Right lobe of liver (tissue), 6 donors: ENCODE measurements around the gene ODAD2. TPM values are rescaled to one million over a fixed set of nuclear protein-coding genes. Genes with fewer than 3 reads are reported as not detected.

ENCODE experiments used
- ATAC-seq, 4 donors: fragments of 200-7000 bp; cut with Tn5 transposase; one replicate each; pipeline ENCODE4 v1.9.1; 2020; ENCODE audit warnings: mild to moderate bottlenecking in 4 of 4, moderate library complexity in 4 of 4
- DNase-seq, 3 donors: peaks; one replicate each; pipeline ENCODE4 v3.0.0-alpha.2; 2020
- H3K27ac ChIP-seq, 3 donors: fragments of 200-600 bp; one replicate each; pipeline ENCODE4 v1.8.0; 2022
- H3K27me3 ChIP-seq, 2 donors: fragments of 200-600 bp; one replicate each; pipeline ENCODE4 v1.8.0; 2022
- H3K36me3 ChIP-seq, 4 donors: fragments of 200-600 bp; sonication (generic) in 1 of 4; one replicate each; pipeline versions ENCODE4 v1.5.1 to v1.8.0; 2017 to 2022; ENCODE audit warnings: control low read depth in 1 of 4
- H3K4me1 ChIP-seq, 4 donors: fragments of 200-600 bp; sonication (generic) in 1 of 4; one replicate each; pipeline versions ENCODE4 v1.5.1 to v1.8.0; 2017 to 2022; ENCODE audit warnings: control low read depth in 1 of 4
- H3K4me3 ChIP-seq, 3 donors: fragments of 200-600 bp; one replicate each; pipeline ENCODE4 v1.8.0; 2022
- H3K9me3 ChIP-seq, 4 donors: fragments of 200-600 bp; sonication (generic) in 1 of 4; one replicate each; pipeline versions ENCODE4 v1.5.1 to v1.8.0; 2017 to 2022; ENCODE audit warnings: control low read depth in 1 of 4
- CTCF ChIP-seq, 4 donors: fragments of 200-600 bp in 3 of 4; fragments of 450-650 bp in 1 of 4; IDR thresholded peaks; one replicate each; pipeline versions ENCODE4 v1.5.1 to v1.8.0; 2016 to 2022; ENCODE audit warnings: antibody characterized with exemption in 4 of 4, mild to moderate bottlenecking in 2 of 4
- POLR2A ChIP-seq: fragments of 450-650 bp; IDR thresholded peaks from one replicate; pipeline ENCODE4 v1.6.1; 2017; ENCODE audit warnings: antibody characterized with exemption, mild to moderate bottlenecking
- WGBS: methylation state at CpG from one replicate; pipeline ENCODE4 v1.1.6; 2018; ENCODE audit warnings: low coverage, low lambda C conversion rate; ENCODE audit not compliant: insufficient coverage; ENCODE audit errors: missing lambda C conversion rate; 5-methylcytosine and 5-hydroxymethylcytosine counted together
- intact Hi-C, 2 donors: fragments of 100-400 bp; cut with DNase I; formaldehyde crosslinking; loops; one replicate each; pipeline versions ENCODE4 v1.11.2 to v1.14.1; 2022
- total RNA-seq, 6 experiments: library from RNA; depleted of rRNA in 2 of 6; stranded (reverse); fragments of >200 nt in 2 of 6; fragmentation: NEBNext Ultra II Directional in 3 of 6; extraction: Animal tissue kit (Norgen Biotek cat#: 25700) in 3 of 6; gene quantifications; one replicate each; pipeline versions ENCODE4 v1.1.0 to v1.2.4, GENCODE V29; 2016 to 2023
- donor health status: DM: no; HTN: yes; CAD: no.
- donor health status: DM: no; HTN: no; CAD: no.
- donor health status: DM: no; HTN: no; CAD: no.
- donor health status: DM: no; HTN: yes; CAD: no.
- donor health status: DM: no; HTN: yes; CAD: no.

ODAD2 gene
- total RNA-seq, 6 experiments from 2014 or later: 0.44 to 0.81 (median 0.55) TPM; not detected in 3

- no peaks in the 10 kb centered on the region for H3K9me3 ChIP-seq
- whole genome bisulfite sequencing: 72% methylated on average over 2 of the region's 4 CpGs
- no peak overlapping the region for H3K27ac ChIP-seq
- no peaks in the 10 kb centered on the region for H3K4me1 ChIP-seq
- ATAC-seq (no peak), DNase-seq (no peak)
- no peak for TF ChIP-seq POLR2A
- TF ChIP-seq CTCF (IDR thresholded peaks at IDR 0.05): no peak
- no peak overlapping the region for H3K4me3 ChIP-seq
- intact Hi-C loops: no loop called here
- H3K27me3 ChIP-seq: no peaks in the 10 kb centered on the region
- no peaks in the 10 kb centered on the region for H3K36me3 ChIP-seq
These were observed 193.7 kb downstream of the ODAD2 start for GRCh38 chr10:27805180-27805579.

- Histone ChIP-seq H3K36me3 (no peaks in the 10 kb centered on the region), H3K9me3 (no peaks in the 10 kb centered on the region), H3K4me3 (no peak overlapping the region), H3K27ac (no peak overlapping the region), H3K4me1 (no peaks in the 10 kb centered on the region), H3K27me3 (no peaks in the 10 kb centered on the region)
- intact Hi-C loops: no loop called here
- ATAC-seq: no peak
- DNase-seq: no peak
- no peak for TF ChIP-seq CTCF (IDR thresholded peaks at IDR 0.05)
- WGBS: 66% methylated on average over 7 of the region's 7 CpGs
These were observed 194.7 kb downstream of the ODAD2 start for GRCh38 chr10:27804136-27804535.

GRCh38 chr10:27801171-27801785 lies 197.6 kb downstream of the ODAD2 start:
- Histone ChIP-seq H3K36me3 (no peaks in the 10 kb centered on the region), H3K4me3 (no peak overlapping the region), H3K9me3 (no peaks in the 10 kb centered on the region), H3K27me3 (no peaks in the 10 kb centered on the region), H3K4me1 (no peaks in the 10 kb centered on the region), H3K27ac (no peak overlapping the region)
- ATAC-seq (no peak), DNase-seq (no peak)
- WGBS: 76% methylated on average over 3 of the region's 3 CpGs
- intact Hi-C loops: no loop called here
- no peak for TF ChIP-seq POLR2A
- no peak for TF ChIP-seq CTCF (IDR thresholded peaks at IDR 0.05)

GRCh38 chr10:27799046-27799445 lies 199.8 kb downstream of the ODAD2 start:
- Histone ChIP-seq H3K27ac (no peak overlapping the region), H3K27me3 (no peaks in the 10 kb centered on the region), H3K9me3 (no peaks in the 10 kb centered on the region), H3K4me1 (no peaks in the 10 kb centered on the region), H3K36me3 (no peaks in the 10 kb centered on the region), H3K4me3 (no peak overlapping the region)
- intact Hi-C loops: no loop called here
- WGBS: 58% methylated on average over 3 of the region's 3 CpGs
- ATAC-seq: no peak
- no peak for TF ChIP-seq POLR2A
- TF ChIP-seq CTCF (IDR thresholded peaks at IDR 0.05): no peak
- no peak for DNase-seq

GRCh38 chr10:27794157-27794556 lies 204.7 kb downstream of the ODAD2 start:
- no peaks in the 10 kb centered on the region for H3K4me1 ChIP-seq
- H3K36me3 ChIP-seq: no peaks in the 10 kb centered on the region
- H3K9me3 ChIP-seq: no peaks in the 10 kb centered on the region
- TF ChIP-seq CTCF (IDR thresholded peaks at IDR 0.05): peak; percentile 7 to 44 (median 19)
- no peak for TF ChIP-seq POLR2A
- intact Hi-C loops: no loop called here
- peak in 2 of 4 donors; percentile 46 to 64 for ATAC-seq
- no peak overlapping the region for H3K27ac ChIP-seq
- WGBS: 50% methylated on average over 1 of the region's 1 CpG
- no peak overlapping the region for H3K4me3 ChIP-seq
- no peak for DNase-seq
- no peaks in the 10 kb centered on the region for H3K27me3 ChIP-seq
